Astrocyte of the cerebellum (primary cell): ENCODE results near the gene ARHGAP22.

Experiments used
- DNase-seq: peaks from one replicate; pipeline ENCODE4 v3.0.0-alpha.2; 2011; ENCODE audit warnings: low read depth
- H3K4me3 ChIP-seq: 2 replicates; pipeline ENCODE4 v1.5.1; 2011; ENCODE audit warnings: mild to moderate bottlenecking, low read depth, low read length, moderate library complexity
- CTCF ChIP-seq: IDR thresholded peaks from 2 replicates; pipeline ENCODE4 v1.5.1; 2012; ENCODE audit warnings: low read length, low read depth, moderate library complexity, mild to moderate bottlenecking; ENCODE audit errors: missing control alignments
- in situ Hi-C: cut with HindIII; loops from 2 replicates; pipeline ENCODE4 v1.10.0; 2017; ENCODE audit warnings: low sequenced_read_pairs

ARHGAP22 gene

GRCh38 chr10:48538611-48539010, 66.3 kb downstream of the ARHGAP22 start:
- H3K4me3 ChIP-seq = no peak overlapping the region
- no peak for TF ChIP-seq CTCF
- in situ Hi-C loops = loop anchor here (10.0 kb wide), 1 partner anchor 94 kb away; no protein-coding TSS in a partner anchor
- no peak for DNase-seq

- TF ChIP-seq CTCF = no peak
- in situ Hi-C loops = loop anchor here (10.0 kb wide), 1 partner anchor 92 kb away; no protein-coding TSS in a partner anchor
These were observed 67.7 kb downstream of the ARHGAP22 start for GRCh38 chr10:48536916-48537890.

GRCh38 chr10:48536156-48536500, 68.7 kb downstream of the ARHGAP22 start:
- in situ Hi-C loops = loop anchor here (10.0 kb wide), 1 partner anchor 91 kb away; no protein-coding TSS in a partner anchor
- no peak for TF ChIP-seq CTCF
- no peak for DNase-seq
- H3K4me3 ChIP-seq = no peak overlapping the region

More at GRCh38 chr10:48536916-48537890, 67.7 kb downstream of the ARHGAP22 start:
- no peak for DNase-seq
- no peak overlapping the region for H3K4me3 ChIP-seq

- no peak overlapping the region for H3K4me3 ChIP-seq
- DNase-seq = no peak
- in situ Hi-C loops = loop anchor here (10.0 kb wide), 1 partner anchor 91 kb away; no protein-coding TSS in a partner anchor
- peak; percentile 22 for TF ChIP-seq CTCF
These were observed 69.3 kb downstream of the ARHGAP22 start for GRCh38 chr10:48535416-48536155.

GRCh38 chr10:48533951-48534720, 70.7 kb downstream of the ARHGAP22 start:
- DNase-seq = peak; percentile 74
- in situ Hi-C loops = loop anchor here (10.0 kb wide), 1 partner anchor 89 kb away; no protein-coding TSS in a partner anchor
- H3K4me3 ChIP-seq = no peak overlapping the region
- TF ChIP-seq CTCF = no peak

- H3K4me3 ChIP-seq = no peak overlapping the region
- no peak for DNase-seq
- no peak for TF ChIP-seq CTCF
- in situ Hi-C loops = loop anchor here (10.0 kb wide), 1 partner anchor 89 kb away; no protein-coding TSS in a partner anchor
These were observed 71.3 kb downstream of the ARHGAP22 start for GRCh38 chr10:48533540-48533939.
